SIG-M5 treated with dmso at 0.1 percent for 504 hours (cell line): ENCODE results near the gene BPNT1.
A peak's percentile ranks its signal among the peaks of the same experiment; 100 is the strongest.
"Not testable (repeated sequence)": the region's sequence is repeated elsewhere in the genome, so short reads cannot be mapped to it uniquely, and the experiment has no call there.

Experiments used
- DNase-seq: peaks from one replicate; lab custom pipeline; 2025; ENCODE audit not compliant: unreplicated experiment; lab: John Stamatoyannopoulos, UW

The BPNT1 gene

GRCh38 chr1:220089650-220090556, at the start of gene BPNT1:
BPNT1 (minus strand) TSS chr1:220089788; CDS start chr1:220079846, 9,942 bp downstream.
- DNase-seq: peak; percentile 97

GRCh38 chr1:220137019-220137786, 47.6 kb upstream of the BPNT1 start:
- DNase-seq: peak; percentile 18

- no peak for DNase-seq
Observed at GRCh38 chr1:220135755-220136154, 46.2 kb upstream of the BPNT1 start.

- DNase-seq: no peak
Observed at GRCh38 chr1:220129479-220130210, 40.1 kb upstream of the BPNT1 start.

GRCh38 chr1:220127076-220127475, 37.5 kb upstream of the BPNT1 start:
- DNase-seq: no peak

- peak; percentile 44 for DNase-seq
Observed at GRCh38 chr1:220124542-220124941, 35.0 kb upstream of the BPNT1 start.

- DNase-seq: peak; percentile 50
Observed at GRCh38 chr1:220123889-220124288, 34.3 kb upstream of the BPNT1 start.

GRCh38 chr1:220123066-220123465, 33.5 kb upstream of the BPNT1 start:
- DNase-seq: no peak

GRCh38 chr1:220121791-220122530, 32.4 kb upstream of the BPNT1 start:
- no peak for DNase-seq

- DNase-seq: no peak
Observed at GRCh38 chr1:220119043-220119512, 29.5 kb upstream of the BPNT1 start.

- DNase-seq: peak; percentile 42
Observed at GRCh38 chr1:220113136-220113695, 23.6 kb upstream of the BPNT1 start.

- not testable (repeated sequence) for DNase-seq
Observed at GRCh38 chr1:220112600-220112999, 23.0 kb upstream of the BPNT1 start.

- not testable (repeated sequence) for DNase-seq
Observed at GRCh38 chr1:220110473-220110872, 20.9 kb upstream of the BPNT1 start.

GRCh38 chr1:220099826-220100225, 10.2 kb upstream of the BPNT1 start:
- DNase-seq: no peak

GRCh38 chr1:220094016-220094911, 4.7 kb upstream of the BPNT1 start, which contains the start of gene IARS2:
IARS2 (plus strand) TSS chr1:220094132; CDS start chr1:220094217, 85 bp downstream.
- peak; percentile 87 for DNase-seq

GRCh38 chr1:220093361-220094015, 3.9 kb upstream of the BPNT1 start:
- DNase-seq: peak; percentile 55

- no peak for DNase-seq
Observed at GRCh38 chr1:220092694-220093093, 3.1 kb upstream of the BPNT1 start.

- not testable (repeated sequence) for DNase-seq
Observed at GRCh38 chr1:220086261-220086686, 3.3 kb downstream of the BPNT1 start.
